RPMI7951 (cell line): ENCODE measurements around the gene CELA1. TPM values are rescaled to one million over a fixed set of nuclear protein-coding genes. Genes with fewer than 3 reads are reported as not detected.
"Not testable (repeated sequence)": the region's sequence is repeated elsewhere in the genome, so short reads cannot be mapped to it uniquely, and the experiment has no call there.

Experiments
- DNase-seq: peaks from one replicate; pipeline ENCODE4 v3.0.0-alpha.2; 2012; ENCODE audit warnings: low read depth
- total RNA-seq: library from RNA; depleted of rRNA; stranded (reverse); fragments of >200 nt; shearing (Covaris generic); gene quantifications from 2 replicates; pipeline ENCODE4 v1.2.3, GENCODE V29; 2014

The CELA1 gene
- total RNA-seq, 1 experiment from 2014 or later, result not detected

DNA sequence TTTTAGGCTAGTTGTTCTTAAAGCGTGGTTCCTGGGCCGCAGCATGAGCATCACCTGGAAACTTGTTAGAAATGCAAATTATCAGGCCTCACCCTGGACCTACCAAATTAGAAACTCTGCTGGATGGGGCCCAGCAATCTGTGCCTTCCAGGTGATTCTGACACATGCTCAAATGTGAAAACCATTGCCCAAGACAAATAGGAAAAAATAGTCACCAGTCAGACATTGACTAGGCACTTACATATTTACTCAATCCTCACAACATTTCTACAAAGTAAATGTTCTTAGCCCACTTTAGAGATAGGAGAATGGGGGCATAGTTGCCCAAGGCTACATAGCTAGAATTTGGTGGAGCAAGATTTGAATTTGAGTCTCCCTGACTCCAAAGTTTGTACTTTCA, 3.3 kb downstream of the CELA1 start:
- no peak for DNase-seq

DNA sequence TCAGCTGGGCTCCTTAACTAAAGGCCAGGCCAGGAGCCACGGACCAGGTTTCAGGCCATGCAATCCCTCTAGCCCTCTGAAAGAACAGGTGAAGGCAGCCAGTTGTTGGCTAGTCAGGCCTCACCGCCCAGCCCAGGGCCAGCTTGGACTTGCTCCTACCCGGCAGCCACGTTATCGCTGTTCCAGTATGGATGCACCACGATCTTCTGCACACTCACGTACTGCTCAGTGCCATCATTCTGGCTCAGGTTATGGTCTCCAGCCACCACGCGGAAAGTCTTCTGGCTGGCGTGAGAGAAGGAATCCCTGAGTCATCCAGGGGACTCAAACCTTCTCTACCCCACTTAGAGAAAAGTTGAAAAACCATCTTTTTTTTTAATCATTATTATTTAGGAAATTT, 4.1 kb downstream of the CELA1 start:
- DNase-seq, result no peak

DNA sequence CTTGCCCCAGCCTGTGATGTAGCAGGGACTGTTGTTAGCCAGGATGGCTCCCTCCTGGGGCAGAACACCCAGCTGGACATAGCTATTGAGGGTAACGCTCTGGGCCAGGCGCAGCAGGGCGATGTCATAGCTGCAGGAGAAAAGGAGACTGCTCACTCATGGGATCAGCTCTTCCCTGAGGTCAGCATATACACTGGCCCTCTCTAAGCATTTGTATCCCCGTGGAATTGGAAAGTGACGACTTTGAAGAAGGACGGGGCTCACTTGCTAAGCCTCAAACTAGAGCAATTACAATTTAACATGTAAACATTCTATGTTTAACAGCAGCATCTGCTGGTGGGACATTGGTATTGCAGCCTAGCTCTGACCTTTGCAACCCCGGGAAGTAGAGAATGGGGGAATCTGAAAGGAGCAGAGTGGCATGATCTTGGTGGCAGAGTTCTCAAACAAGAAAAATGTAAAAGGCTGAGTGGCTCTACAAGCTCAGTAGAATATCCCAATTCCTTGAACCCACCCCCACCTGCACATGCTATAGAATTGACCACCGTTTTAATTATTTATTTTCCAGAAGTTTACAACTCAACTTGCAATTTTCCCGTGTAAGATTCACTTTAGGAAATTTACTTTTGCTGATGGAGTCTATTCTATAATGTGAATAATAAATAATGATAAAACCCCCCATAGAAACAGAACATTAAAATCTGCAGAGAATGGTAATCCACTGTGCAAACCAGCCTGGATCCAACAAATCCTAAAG, 5.0 kb downstream of the CELA1 start:
- peak; percentile 66 for DNase-seq

DNA sequence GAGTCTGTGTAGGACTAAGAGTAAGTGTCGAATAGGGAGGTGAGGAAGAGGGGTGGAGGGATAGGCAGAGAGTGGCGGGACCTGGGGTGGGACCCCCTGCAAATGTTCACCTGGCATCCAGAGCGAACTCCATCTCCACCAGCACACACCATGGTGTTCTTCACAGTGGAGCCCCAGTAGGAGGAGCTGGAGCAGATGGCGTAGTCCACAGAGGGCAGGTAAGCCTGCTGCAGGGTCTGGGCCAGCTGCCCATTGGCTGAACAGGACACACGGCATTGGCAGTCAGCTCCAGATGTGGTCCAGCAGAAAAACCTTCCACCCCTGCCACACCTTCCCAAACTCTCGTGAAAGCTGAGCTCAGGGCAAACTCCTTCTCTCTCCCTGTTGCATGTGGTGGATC, 6.7 kb downstream of the CELA1 start:
- DNase-seq, result no peak

DNA sequence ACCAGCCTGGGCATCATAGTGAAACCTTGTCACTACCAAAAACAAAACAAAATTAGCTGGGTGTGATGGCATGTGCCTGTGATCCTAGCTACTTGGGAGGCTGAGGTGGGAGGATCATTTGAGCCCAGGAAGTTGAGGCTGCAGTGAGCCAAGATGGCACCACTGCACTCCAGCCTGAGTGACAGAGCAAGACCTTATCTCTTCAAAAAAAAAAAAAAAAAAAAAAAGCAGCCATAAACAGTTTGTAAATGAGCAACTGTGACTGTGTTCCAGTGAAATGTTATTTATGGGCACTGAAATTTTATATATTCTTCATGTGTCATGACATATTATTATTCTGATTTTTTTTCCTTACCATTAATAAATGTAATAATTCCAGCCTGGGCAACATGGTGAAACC, 9.1 kb downstream of the CELA1 start:
- DNase-seq, result not testable (repeated sequence)

DNA sequence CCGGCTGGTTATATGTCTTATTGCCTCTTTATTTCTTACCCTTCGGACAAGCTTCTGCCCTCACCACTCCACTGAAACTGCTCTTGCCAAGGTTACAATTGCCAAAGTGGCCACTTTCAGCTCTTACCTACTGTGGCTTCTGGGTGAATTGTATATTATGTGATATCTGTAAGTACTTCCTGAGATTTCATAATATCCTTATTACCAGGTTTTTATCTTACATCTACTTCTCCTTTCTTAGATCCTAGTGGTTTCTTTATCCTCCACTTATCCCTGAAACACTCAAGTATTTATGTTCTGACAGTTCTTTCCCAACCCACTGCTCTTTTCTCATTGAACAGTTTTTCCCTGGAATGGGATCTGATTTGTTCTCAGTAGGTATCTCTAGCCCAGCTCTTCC, 10.5 kb downstream of the CELA1 start:
- no peak for DNase-seq

DNA sequence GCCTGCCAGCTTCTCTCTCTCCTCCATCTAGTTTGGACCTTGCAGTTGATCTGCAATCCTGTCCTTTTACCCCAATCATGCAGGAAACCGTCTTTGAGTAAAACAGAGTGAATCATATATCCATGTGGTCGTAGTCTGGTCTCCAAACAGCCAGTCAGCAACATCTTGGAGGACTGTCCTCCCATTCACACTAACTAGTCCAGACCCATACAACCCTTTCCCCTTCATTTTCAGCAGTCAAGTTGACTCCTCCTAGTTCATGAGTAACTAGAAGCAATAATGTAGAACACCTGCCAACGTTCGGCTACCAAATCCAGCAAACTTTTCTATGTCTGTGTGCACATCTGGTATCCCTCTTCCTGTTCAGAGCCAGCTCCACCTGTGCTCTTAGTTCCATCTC, 11.7 kb downstream of the CELA1 start:
- no peak for DNase-seq

DNA sequence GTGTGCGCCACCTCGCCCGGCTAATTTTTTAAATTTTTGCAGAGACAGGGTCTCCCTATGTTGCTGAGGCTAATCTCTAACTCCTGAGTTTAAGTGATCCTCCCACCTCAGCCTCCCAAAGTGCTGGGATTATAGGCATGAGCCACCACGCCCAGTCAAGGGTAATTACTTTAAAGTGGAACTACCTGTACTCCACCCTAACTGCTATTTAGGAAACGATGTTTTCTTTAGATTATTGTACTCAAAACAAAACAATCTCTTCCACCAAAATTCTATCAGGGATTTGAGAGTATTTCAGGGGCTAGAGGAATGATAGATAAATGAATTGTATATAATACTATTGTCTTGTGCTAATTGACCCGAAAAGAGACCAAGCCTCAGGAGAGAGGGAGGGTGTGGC, 12.9 kb downstream of the CELA1 start:
- DNase-seq, result no peak

DNA sequence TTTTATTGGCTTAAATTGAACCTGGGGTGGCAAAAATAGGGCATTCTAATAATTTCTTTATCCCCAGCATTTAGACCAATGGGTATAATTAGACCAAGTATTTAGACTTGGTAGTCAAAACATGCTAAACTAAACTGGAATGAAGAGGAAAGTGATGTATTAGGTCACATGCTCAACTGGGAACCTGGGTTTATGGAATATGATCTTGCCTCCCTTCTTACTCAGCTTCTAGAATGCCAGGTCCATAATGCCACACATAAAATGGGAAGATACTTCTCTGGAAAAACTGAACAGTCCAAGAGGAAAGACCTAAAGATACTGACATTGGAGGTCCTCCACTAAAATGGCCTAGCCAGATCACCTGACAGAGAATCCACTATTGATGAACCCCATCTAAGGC, 16.3 kb downstream of the CELA1 start:
- DNase-seq, result no peak

DNA sequence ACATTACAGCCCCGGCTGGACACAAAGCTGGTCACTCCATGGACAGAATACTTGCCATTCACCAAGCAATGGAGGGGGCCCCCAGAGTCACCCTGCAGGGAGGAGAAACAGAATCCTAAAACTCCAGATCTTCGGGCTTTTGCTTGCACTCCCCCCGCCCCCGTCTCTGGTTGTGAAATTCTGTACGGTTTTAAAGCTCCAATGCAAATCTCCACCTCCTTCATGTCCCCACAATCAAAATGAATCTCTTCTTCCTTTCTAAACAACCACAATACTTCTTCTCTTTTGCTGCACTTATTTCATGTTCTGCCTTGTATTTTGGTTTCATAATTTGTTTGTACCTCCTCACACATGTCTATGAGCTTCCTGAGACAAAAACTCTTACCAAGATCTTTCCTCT, 16.7 kb downstream of the CELA1 start:
- no peak for DNase-seq

DNA sequence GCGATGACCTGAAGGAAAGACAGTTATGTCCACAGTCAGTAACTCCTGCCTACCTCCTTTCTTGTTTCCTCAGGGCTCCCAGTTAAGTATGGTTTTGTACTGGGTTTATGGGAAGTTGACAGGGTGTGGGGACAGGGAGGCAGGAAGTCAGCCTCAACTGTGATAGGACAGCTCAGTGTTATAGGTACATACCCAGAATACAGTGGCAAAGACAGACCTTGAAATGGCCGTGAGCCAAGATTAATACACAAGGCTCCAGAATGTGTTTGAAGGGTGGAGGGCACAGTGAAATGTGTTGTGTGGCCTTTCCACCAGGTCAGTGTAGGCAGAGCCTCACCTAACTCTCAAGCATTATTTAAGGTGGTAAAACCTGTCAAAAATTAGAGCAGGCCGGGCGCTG, 17.9 kb downstream of the CELA1 start:
- DNase-seq, result no peak

DNA sequence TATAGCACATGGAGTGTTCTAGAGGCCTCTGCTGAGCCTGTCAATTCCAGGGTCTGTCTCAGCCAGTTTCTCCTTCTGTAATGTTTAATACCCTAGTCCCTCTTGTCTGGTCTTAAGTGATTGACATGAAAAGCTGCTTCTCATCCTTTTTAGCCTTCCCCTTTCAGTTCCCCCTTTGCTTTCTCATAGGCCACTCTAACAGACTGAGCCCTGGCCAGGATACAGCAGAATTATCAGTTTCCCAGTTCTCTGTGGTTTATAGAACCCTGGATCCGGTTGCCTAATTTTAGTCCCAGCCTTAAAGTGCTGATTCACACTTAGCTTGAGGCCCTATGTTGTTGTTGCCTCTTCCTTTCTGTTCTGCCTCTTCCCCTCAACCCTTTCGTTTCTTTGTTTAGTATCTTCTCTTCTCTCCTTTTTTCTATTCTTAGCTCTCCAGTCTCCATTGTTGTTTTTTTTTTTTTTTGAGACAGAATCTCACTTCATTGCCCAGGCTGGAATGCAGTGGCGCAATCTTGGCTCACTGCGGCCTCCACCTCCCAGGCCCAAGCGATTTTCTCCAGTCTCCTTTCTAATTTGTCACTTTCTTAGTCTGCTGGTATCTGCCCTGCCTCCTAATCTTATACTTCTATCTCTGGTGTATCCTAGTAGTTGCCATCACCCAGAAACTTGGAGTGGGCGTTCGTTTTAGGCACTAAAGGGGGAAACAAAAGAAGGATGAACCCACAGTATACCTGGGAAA, 19.6 kb downstream of the CELA1 start:
- peak; percentile 86 for DNase-seq

DNA sequence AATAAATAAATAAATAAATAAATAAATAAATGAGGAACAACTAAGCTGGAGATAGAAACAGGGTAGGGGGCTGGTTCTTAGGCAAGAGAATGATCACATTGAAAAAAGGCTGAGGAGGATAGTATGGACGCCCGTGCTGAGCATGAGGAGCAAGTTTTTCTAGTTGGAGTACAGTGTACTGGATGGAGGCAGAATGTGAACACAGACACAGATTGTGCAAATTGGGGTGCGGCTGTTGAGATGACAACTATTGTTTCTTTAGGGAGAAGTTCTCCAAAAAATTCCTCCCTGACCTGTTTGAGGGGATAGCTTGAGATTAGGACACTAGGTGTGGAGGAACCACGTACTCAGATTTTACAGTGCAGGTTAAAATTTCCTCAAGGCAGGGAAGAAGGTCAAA, 21.5 kb downstream of the CELA1 start:
- no peak for DNase-seq

DNA sequence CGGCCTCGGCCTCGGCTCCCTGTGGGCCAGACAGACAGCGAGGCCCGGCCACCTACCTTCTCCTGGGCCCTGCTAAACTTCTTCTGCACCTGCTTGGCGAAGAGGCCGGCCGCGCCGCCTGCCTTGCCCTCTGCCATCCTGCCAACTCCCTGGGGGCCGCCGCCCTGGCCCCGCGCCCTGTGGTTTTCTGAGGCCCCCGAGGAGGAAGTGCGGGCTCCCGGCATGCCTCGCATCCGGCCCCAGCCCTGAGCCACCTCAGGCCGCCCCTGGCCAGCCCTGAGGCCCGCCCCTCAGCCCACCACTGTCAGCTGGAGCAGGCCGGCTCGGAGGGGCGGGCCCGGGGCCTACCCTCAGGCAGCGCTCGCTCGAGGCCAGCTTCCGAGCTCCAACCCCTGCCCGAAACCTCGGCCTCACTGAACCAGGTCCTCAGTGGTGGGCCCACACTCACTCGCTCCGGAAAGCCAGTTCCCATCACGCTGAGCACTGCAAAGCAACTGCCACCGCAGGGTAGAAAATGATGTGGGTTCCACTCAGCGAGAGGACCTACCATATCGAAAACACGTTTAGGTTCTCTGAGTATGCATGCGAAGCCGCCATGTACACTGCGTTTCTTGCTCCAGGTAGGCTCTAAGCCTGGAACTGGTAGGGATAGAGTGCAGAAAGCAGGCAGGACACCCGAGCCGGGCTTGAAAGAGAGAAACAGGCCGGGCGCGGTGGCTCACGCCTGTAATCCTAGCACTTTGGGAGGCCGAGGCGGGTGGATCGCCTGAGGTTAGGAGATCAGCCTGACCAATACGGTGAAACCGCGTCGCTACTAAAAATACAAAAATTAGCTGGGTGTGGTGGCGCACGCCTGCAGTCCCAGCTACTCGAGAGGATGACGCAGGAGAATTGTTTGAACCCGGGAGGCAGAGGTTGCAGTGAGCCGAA, 22.2 kb downstream of the CELA1 start, which contains the start of gene BIN2:
Gene BIN2 (minus strand): TSS at position 209 of the 930 bp plus-strand sequence. CDS start 72 bp downstream, at position 137.
- no peak for DNase-seq

DNA sequence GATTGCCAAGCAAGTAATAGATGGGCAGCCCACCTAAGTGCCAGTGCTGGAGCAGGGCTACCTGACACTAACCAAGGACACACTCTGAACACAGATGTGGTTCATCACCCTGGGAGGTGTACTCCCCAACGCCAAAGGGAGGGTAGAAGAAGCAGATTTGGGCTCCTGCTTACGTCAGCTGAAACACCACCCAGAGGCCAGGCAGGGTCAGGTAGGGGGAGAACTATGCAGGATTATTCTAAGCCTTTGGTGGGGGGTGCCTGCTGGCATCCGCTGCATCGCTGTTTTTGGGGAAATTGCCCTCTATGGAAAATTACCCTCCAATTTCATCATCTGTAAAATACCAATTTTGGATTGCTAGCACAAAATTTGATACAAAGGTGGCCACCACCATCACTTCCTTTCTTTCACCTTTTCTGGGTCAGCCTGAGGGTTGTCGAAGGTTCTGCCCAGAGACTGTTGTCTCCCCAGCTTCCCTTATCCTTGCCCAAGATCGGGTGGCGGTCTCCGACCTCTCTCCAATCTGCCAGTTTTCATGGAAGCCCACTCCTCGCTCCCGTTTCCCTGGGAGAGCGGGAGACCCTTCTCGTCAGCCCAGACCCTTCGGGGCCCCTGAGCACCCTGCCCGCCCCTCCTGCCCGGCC, 23.0 kb downstream of the CELA1 start:
- no peak for DNase-seq

DNA sequence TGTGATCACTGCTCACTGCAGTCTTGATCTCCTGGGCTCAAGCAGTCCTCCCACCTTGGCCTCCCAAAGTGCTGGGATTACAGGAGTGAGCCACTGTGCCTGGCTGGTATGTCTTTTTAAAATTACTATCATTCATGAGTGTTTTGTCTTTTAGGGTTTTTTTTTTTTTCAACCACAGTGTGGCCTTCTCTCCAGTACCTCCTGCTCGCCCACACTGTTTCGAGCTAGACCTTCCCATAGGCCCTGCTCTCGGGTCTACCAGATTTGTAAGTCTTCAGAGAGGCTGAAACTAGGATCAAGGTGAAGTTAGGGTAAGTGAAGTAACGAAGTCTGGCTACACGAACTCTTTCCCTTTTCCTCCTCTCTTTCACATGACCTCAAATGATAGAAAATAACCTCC, 24.0 kb downstream of the CELA1 start:
- no peak for DNase-seq

DNA sequence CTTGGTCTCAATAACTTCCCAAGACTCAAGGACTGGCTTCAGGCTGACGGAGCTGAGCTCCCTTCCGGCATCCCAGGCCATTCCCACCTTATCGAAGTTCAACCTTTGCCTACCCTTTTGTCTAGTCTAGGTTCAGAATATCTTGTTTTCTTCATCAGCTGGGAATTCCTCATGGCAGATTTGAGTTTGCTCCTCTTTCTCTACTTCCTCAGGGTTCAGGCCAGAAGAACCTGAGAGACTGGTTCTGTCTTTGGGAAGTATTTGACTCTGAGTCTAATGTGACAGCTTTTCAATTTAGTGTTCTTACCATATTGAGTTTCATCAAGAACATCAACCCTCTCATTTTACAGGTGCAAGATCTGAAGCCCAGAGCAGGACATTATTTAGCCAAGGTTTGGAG, 24.6 kb downstream of the CELA1 start:
- no peak for DNase-seq

DNA sequence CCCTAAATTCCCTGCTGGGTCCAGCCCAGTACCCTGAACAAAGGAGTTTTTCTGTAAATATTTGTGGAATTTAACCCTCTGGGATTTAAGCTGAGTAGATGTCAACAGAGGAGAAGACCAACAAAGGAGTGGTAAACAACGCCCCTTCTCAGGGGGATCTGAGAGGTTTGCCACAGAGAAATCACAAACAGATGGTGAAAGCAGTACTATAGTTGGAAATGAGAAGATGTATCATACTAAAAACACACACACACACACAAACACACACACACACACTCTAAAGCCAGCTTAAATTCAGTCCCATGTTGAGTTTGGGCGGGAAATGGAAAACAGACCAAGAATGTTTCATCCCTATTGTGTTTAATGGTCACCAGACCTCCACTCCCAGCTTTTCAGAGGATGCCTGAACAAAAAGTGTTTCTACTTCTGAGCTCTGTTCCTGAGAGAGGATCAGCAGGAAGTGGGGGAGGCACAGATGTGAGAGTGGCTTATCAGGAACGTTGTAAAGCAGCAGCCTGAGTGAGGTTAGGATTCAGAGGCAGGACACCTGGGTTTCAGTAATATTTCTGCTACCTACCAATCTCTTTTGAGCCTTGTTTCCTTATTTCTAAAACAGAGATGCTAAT, 25.7 kb downstream of the CELA1 start:
- DNase-seq, result peak; percentile 42

DNA sequence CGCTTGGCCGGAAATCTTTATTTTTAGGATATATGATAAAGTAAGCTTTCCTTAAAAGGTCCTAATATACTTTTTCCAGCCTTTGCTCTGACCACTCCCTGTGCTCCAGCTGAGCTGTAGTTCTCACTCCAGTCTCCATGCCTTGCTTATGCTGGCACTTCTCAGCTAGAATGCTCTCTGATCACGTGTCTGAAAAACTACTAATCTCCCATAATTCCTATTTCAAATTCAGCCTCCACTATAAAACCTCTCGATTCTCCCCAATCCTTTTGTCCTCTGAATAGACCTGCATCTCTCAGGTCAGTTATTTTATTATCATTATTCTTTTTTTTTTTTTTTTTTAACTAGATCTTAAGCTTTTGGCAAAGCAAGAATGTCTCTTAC, 26.2 kb downstream of the CELA1 start:
- DNase-seq, result no peak

DNA sequence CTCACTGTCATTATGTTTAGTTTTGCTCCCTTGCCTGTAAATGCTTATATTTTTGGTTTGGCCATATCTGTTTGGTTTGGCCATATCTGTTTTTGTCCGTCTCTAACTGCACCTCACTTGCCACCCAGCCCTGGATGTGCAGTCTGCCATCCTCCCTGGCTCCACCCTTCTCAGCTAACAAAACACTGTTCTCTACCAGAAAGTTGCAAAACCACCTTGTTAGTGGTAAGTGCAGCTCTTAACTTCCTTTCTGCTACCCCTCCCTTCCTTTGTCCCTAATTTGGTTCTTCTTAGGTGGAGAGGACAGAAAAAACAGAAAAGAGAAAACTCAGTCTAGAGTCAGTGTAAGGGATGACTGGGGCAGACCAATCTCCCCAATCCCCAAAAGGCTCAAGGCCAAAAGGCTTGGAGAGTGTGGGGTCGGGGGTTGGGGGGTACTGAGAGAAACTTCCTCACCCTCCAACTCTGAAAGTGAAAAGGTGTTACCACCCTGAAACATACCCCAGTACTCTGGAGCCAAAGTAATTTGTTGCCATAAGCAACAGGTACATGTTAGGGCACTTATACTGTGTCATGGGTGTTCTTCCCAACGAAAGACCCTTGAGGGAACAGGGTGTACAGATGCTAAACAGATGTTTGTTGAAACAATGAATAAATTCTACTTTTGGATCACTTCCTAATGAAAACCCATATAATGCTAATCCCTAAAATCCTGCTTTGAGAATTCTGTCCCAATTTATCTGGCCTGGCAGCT, 27.5 kb downstream of the CELA1 start:
- no peak for DNase-seq
